Suprapubic skin (tissue), 3 donors: ENCODE data around the gene PTPRM.

Experiments
- CTCF ChIP-seq, 2 donors: fragments of 200-600 bp in 1 of 2; fragments of 450-650 bp in 1 of 2; sonication (generic) in 1 of 2; IDR thresholded peaks; one replicate each; pipeline ENCODE4 v1.5.1; 2016 to 2019; ENCODE audit warnings: antibody characterized with exemption in 2 of 2, mild to moderate bottlenecking in 1 of 2, moderate library complexity in 1 of 2
- EP300 ChIP-seq: sonication (generic); formaldehyde crosslinking; IDR thresholded peaks from one replicate; pipeline ENCODE4 v1.6.1; 2017; ENCODE audit warnings: antibody characterized with exemption
- POLR2A ChIP-seq, 2 donors: fragments of 450-650 bp; IDR thresholded peaks; one replicate each; pipeline ENCODE4 v1.6.1; 2017; ENCODE audit warnings: antibody characterized with exemption in 2 of 2, mild to moderate bottlenecking in 2 of 2, moderate library complexity in 2 of 2

- TF ChIP-seq CTCF (IDR thresholded peaks at IDR 0.05): no peak
- TF ChIP-seq EP300: no peak
- TF ChIP-seq POLR2A (IDR thresholded peaks at IDR 0.05): no peak
Measured at GRCh38 chr18:7647500-7647899, 80.4 kb downstream of the PTPRM start.
